Stimulated activated CD4-positive, alpha-beta T cell treated with anti-CD3 and anti-CD28 coated beads, Interleukin-1b, Interleukin-23, amount 100 ng/mL, for 48 hours (primary cell): ENCODE measurements around the gene SCAMP1.
"Not testable (repeated sequence)": the region's sequence is repeated elsewhere in the genome, so short reads cannot be mapped to it uniquely, and the experiment has no call there.

Experiments used
- DNase-seq: peaks from one replicate; pipeline ENCODE4 v3.0.0-alpha.2; 2020

The SCAMP1 gene

GRCh38 chr5:78433972-78434371, 73.6 kb downstream of the SCAMP1 start:
- no peak for DNase-seq

GRCh38 chr5:78447775-78448424, 87.5 kb downstream of the SCAMP1 start:
- DNase-seq: no peak

DNA sequence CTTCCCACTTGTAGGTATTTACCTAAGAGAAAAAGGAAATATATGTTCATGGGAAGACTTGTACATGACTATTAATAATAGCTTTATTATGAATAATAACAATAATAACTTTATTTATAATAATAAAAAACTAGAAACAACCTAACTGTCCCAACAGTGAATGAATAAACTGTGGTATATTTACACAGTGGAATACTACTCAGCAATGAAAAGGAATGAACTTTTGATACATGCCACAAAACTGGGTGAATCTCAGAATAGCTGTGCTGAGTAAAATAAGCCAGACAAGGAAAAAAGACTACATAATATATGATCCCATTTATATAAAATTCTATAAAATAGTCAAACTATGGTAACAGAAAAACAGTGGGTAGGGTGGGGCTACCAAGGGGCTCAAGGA, 88.7 kb downstream of the SCAMP1 start:
- DNase-seq: no peak

GRCh38 chr5:78457507-78457906, 97.1 kb downstream of the SCAMP1 start:
- DNase-seq: not testable (repeated sequence)

GRCh38 chr5:78458843-78459242, 98.4 kb downstream of the SCAMP1 start:
- no peak for DNase-seq

DNA sequence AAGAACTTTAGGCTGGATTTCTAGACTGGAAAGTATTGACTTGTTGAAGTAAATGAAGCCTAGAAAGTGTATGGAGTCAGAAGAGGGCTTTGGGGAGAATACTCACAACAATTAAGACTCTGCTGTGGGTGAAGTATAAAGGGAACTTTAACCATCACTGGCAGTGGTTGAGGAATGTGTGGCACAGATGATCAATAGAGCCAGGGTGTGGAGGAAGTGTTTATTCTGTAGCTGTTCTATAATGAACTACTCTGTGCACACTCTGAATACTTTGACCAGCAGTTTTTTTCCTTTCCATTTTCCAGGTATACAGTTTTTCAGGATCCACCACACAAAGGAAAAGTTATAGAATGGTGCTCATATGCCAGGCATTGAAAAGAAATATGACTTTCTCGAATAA, 106.7 kb downstream of the SCAMP1 start:
- DNase-seq: no peak

- DNase-seq: no peak
Observed at GRCh38 chr5:78467752-78468357, 107.4 kb downstream of the SCAMP1 start.

- DNase-seq: no peak
Observed at GRCh38 chr5:78471896-78472295, 111.5 kb downstream of the SCAMP1 start.

GRCh38 chr5:78472469-78473106, 112.2 kb downstream of the SCAMP1 start:
- DNase-seq: no peak

DNA sequence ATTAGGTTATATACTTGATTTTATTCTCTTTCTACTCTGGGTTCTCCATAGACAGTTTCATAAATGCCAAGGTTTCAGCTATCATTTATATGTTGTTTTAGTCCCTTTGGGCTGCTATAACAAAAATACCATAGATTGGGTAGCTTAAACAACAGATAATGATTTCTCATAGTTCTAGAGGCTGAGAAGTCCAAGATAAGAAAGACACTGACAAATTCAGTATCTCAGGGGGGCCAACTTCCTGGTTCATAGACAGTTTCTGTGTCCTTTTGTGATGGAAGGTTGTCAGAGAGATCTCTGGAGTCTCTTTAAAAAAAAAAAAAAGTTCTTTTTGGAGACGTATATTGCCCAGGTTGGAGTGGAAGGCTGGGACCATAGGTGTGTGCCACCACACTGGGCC, 113.3 kb downstream of the SCAMP1 start:
- DNase-seq: no peak

GRCh38 chr5:78475370-78475769, 115.0 kb downstream of the SCAMP1 start:
- no peak for DNase-seq

GRCh38 chr5:78476795-78477194, 116.4 kb downstream of the SCAMP1 start:
- DNase-seq: no peak

DNA sequence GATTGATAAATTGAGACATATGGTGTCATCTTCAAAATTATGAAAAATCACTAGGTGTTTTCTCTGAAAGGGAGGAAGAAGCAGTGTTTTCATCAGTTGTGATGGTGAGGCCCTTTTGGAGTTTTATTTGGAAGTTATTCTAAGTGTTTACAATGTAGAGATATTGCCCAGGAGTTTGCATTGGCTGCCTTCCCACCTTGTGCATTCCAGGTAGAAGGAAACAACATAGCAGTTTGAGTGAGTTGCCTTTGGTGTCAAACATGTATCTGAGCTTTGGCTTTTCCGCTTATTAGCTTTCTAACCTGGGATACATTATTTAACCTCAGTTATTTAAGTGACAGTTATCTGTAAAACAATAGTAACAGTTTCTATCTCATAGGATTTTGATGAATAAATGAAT, 122.5 kb downstream of the SCAMP1 start:
- DNase-seq: no peak

DNA sequence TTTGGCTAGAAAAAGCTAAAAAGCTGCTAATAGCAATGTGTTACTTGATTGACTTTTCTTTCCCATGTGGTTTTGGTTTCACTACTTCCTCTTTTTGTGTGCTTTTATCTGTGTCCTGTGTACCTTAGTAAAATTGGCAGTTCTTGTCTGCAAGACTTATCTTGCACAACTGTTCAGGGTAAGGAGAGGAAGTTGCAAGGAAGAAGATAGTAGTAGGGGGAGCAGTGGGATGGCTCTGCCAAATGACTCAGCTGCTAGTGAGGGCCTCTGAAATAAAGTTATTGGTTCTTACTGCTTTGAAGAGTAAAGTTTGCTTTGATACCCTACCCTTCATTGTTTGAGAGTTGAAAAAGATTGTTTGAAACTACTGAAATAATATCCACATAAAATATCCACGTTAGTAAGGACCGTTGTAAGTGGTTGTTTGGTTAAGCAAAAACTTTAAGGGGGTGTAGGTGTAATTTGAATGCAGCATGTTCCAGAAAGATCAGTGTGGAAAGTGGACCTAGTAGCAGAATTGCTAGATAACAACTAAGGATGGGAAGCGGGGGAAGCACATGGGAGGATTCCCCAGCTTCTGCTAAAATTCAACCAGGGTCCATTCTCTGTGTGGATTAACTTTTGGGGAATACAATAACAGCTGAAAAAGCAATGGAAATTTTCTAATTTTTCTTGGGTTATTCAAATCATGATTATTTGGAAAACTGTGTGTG, 123.5 kb downstream of the SCAMP1 start:
- no peak for DNase-seq

GRCh38 chr5:78486218-78486617, 125.8 kb downstream of the SCAMP1 start:
- DNase-seq: no peak

DNA sequence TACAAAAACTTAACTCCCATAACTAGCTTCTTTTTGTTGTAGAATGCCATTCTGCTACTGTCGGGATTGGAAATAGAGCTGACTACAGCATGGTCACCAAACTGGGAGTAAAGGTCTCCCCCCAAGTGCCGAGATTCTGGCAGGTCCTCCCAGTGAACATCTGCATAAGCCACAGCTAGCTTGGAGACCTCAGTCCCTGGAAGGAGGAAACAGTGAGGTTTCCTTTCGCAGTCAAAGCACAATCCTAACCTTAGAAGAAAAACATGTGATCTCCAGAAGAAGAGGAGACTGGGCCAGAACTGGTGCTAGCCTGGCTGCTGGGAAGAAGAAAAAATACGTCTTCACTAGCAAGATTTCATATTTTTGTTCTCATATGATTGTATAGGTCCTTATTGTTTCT, 127.4 kb downstream of the SCAMP1 start:
- DNase-seq: no peak

- DNase-seq: no peak
Observed at GRCh38 chr5:78490709-78491485, 130.5 kb downstream of the SCAMP1 start.

- no peak for DNase-seq
Observed at GRCh38 chr5:78492224-78492623, 131.8 kb downstream of the SCAMP1 start.

GRCh38 chr5:78492650-78493049, 132.2 kb downstream of the SCAMP1 start:
- DNase-seq: no peak

GRCh38 chr5:78495800-78496199, 135.4 kb downstream of the SCAMP1 start:
- no peak for DNase-seq

GRCh38 chr5:78496373-78496772, 136.0 kb downstream of the SCAMP1 start:
- no peak for DNase-seq

GRCh38 chr5:78497573-78498533, 137.4 kb downstream of the SCAMP1 start:
- no peak for DNase-seq
